PC-9 (cell line): ENCODE measurements around the gene TMEM163.

Experiments used
- EZH2 ChIP-seq: fragments of 200-600 bp; sonication (generic); IDR thresholded peaks from 2 replicates; pipeline ENCODE4 v1.8.0; 2017; ENCODE audit warnings: antibody characterized with exemption, low read depth
- TF ChIP-seq, protein P1 (sequence below): fragments of 200-600 bp; sonication (generic); conservative IDR thresholded peaks from 2 replicates; pipeline ENCODE4 v1.6.1; 2017; ENCODE audit warnings: mixed run types, antibody characterized with exemption, mild to moderate bottlenecking, moderate library complexity

DNA sequence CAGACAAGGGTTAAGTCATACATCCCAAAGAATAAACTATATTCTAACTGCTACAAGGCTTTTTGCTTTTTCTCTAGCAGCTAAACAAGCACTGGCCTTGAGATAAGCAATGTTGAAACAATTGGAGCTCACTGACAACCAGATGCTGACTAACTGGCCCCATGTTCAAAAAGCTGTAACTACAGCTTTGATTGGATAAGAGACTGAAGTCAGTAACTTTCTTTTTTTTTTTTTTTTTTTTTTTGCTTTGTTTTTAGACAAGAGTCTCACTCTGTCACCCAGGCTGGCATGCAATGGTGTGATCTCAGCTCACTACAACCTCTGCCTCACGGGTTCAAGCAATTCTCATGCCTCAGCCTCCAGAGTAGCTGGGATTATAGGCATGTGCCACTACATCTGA, 45.4 kb upstream of the TMEM163 start:
- TF ChIP-seq, protein P1, sequence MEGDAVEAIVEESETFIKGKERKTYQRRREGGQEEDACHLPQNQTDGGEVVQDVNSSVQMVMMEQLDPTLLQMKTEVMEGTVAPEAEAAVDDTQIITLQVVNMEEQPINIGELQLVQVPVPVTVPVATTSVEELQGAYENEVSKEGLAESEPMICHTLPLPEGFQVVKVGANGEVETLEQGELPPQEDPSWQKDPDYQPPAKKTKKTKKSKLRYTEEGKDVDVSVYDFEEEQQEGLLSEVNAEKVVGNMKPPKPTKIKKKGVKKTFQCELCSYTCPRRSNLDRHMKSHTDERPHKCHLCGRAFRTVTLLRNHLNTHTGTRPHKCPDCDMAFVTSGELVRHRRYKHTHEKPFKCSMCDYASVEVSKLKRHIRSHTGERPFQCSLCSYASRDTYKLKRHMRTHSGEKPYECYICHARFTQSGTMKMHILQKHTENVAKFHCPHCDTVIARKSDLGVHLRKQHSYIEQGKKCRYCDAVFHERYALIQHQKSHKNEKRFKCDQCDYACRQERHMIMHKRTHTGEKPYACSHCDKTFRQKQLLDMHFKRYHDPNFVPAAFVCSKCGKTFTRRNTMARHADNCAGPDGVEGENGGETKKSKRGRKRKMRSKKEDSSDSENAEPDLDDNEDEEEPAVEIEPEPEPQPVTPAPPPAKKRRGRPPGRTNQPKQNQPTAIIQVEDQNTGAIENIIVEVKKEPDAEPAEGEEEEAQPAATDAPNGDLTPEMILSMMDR = no peak
- no peak for TF ChIP-seq EZH2
